ENCODE results near the gene POLA1.

GRCh38 chrX:24692305-24692704 is 1.4 kb upstream of the POLA1 start:
- TF ChIP-seq, protein P1, sequence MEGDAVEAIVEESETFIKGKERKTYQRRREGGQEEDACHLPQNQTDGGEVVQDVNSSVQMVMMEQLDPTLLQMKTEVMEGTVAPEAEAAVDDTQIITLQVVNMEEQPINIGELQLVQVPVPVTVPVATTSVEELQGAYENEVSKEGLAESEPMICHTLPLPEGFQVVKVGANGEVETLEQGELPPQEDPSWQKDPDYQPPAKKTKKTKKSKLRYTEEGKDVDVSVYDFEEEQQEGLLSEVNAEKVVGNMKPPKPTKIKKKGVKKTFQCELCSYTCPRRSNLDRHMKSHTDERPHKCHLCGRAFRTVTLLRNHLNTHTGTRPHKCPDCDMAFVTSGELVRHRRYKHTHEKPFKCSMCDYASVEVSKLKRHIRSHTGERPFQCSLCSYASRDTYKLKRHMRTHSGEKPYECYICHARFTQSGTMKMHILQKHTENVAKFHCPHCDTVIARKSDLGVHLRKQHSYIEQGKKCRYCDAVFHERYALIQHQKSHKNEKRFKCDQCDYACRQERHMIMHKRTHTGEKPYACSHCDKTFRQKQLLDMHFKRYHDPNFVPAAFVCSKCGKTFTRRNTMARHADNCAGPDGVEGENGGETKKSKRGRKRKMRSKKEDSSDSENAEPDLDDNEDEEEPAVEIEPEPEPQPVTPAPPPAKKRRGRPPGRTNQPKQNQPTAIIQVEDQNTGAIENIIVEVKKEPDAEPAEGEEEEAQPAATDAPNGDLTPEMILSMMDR (IDR thresholded peaks at IDR 0.05): no peak
- TF ChIP-seq POLR2A (IDR thresholded peaks at IDR 0.05): no peak

Data from heart left ventricle (tissue), 13 donors.